Measurements from ENCODE around the gene TSHZ2.

TSHZ2 gene

GRCh38 chr20:53052380-53052779, 80.2 kb downstream of the TSHZ2 start:
- Histone ChIP-seq H3K36me3 (ENCODE audit: control insufficient read depth, insufficient read depth, low read length, severe bottlenecking) (no peaks in the 10 kb centered on the region), H3K27me3 (replicated peaks; ENCODE audit: control insufficient read depth, insufficient read depth, low read length) (no peaks in the 10 kb centered on the region), H3K9ac (ENCODE audit: low read length) (no peak overlapping the region), H3K4me3 (ENCODE audit: low read length) (no peak overlapping the region), H3K9me3 (ENCODE audit: control insufficient read depth, low read length) (peaks cover 2% of the 10 kb centered on the region), H3K4me1 (ENCODE audit: control insufficient read depth, insufficient read depth, low read length) (no peaks in the 10 kb centered on the region)
- no peak for DNase-seq (ENCODE audit: low read depth)

DNA sequence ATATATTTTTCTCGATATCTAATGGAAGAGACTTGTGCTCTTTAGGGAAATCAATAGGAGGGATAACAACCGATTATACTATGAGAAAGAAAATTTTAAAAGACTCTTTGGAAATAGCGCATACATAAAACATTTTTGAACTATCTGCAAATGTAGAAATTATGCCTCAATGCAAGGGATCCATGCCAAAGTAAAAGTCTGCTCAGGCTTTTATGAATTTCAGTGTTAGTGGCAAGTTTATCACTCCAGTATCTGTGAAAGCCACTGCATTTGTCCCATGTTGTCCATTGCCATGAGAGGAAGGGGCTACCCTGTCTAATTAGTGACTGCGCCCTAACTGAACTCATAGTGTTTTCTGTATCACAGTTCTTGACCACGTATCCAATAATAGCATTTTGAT, 81.4 kb downstream of the TSHZ2 start:
- Histone ChIP-seq H3K9me3 (ENCODE audit: control insufficient read depth, low read length) (no peaks in the 10 kb centered on the region), H3K9ac (ENCODE audit: low read length) (no peak overlapping the region), H3K4me3 (ENCODE audit: low read length) (no peak overlapping the region), H3K27me3 (replicated peaks; ENCODE audit: control insufficient read depth, insufficient read depth, low read length) (no peaks in the 10 kb centered on the region), H3K36me3 (ENCODE audit: control insufficient read depth, insufficient read depth, low read length, severe bottlenecking) (no peaks in the 10 kb centered on the region), H3K4me1 (ENCODE audit: control insufficient read depth, insufficient read depth, low read length) (no peaks in the 10 kb centered on the region)
- no peak for DNase-seq (ENCODE audit: low read depth)

DNA sequence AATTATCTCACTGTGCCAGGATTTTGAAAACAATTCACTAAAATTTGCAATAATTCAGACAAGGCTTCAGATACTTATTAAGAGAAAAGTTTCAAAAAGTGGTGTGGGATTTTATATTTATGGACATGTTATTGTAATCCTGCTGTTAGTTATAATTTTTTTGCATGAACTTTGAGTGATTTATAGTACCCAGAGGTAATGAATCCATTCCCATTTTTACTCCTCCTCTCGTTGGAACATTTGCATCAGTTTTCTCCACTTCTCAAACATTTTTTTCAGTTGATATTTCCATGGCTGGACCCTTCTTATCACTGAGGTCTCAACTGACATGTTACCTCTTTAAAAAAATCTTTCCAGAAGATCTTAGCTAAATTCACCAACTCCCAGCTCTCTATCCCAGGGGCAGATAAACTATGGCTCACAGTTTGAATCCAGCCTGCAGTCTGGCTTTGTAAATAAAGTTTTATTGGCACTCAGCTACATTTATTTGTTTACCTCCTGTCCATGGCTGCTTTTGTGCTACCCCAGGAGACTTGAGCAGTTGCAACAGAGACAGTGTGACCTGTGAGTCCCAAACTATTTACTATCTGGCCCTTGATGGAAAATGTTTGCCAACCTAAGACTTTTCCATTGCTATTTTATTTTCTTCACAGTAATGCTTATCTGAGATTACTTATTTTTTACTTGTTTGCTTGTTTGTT, 83.4 kb downstream of the TSHZ2 start:
- no peak for DNase-seq (ENCODE audit: low read depth)
- Histone ChIP-seq H3K4me1 (ENCODE audit: control insufficient read depth, insufficient read depth, low read length) (peaks cover 6% of the 10 kb centered on the region), H3K36me3 (ENCODE audit: control insufficient read depth, insufficient read depth, low read length, severe bottlenecking) (no peaks in the 10 kb centered on the region), H3K9ac (ENCODE audit: low read length) (no peak overlapping the region), H3K4me3 (ENCODE audit: low read length) (no peak overlapping the region), H3K9me3 (ENCODE audit: control insufficient read depth, low read length) (no peaks in the 10 kb centered on the region), H3K27me3 (replicated peaks; ENCODE audit: control insufficient read depth, insufficient read depth, low read length) (no peaks in the 10 kb centered on the region)

GRCh38 chr20:53057579-53057978, 85.4 kb downstream of the TSHZ2 start:
- DNase-seq (ENCODE audit: low read depth), result no peak
- Histone ChIP-seq H3K36me3 (ENCODE audit: control insufficient read depth, insufficient read depth, low read length, severe bottlenecking) (no peaks in the 10 kb centered on the region), H3K27me3 (replicated peaks; ENCODE audit: control insufficient read depth, insufficient read depth, low read length) (no peaks in the 10 kb centered on the region), H3K4me3 (ENCODE audit: low read length) (no peak overlapping the region), H3K9me3 (ENCODE audit: control insufficient read depth, low read length) (no peaks in the 10 kb centered on the region), H3K9ac (ENCODE audit: low read length) (no peak overlapping the region), H3K4me1 (ENCODE audit: control insufficient read depth, insufficient read depth, low read length) (peaks cover 13% of the 10 kb centered on the region)

GRCh38 chr20:53059848-53060247, 87.7 kb downstream of the TSHZ2 start:
- no peaks in the 10 kb centered on the region for H3K27me3 ChIP-seq (replicated peaks; ENCODE audit: control insufficient read depth, insufficient read depth, low read length)
- no peaks in the 10 kb centered on the region for H3K9me3 ChIP-seq (ENCODE audit: control insufficient read depth, low read length)
- H3K9ac ChIP-seq (ENCODE audit: low read length), result no peak overlapping the region
- H3K4me1 ChIP-seq (ENCODE audit: control insufficient read depth, insufficient read depth, low read length), result peaks cover 13% of the 10 kb centered on the region
- H3K36me3 ChIP-seq (ENCODE audit: control insufficient read depth, insufficient read depth, low read length, severe bottlenecking), result no peaks in the 10 kb centered on the region
- DNase-seq (ENCODE audit: low read depth), result no peak
- no peak overlapping the region for H3K4me3 ChIP-seq (ENCODE audit: low read length)

DNA sequence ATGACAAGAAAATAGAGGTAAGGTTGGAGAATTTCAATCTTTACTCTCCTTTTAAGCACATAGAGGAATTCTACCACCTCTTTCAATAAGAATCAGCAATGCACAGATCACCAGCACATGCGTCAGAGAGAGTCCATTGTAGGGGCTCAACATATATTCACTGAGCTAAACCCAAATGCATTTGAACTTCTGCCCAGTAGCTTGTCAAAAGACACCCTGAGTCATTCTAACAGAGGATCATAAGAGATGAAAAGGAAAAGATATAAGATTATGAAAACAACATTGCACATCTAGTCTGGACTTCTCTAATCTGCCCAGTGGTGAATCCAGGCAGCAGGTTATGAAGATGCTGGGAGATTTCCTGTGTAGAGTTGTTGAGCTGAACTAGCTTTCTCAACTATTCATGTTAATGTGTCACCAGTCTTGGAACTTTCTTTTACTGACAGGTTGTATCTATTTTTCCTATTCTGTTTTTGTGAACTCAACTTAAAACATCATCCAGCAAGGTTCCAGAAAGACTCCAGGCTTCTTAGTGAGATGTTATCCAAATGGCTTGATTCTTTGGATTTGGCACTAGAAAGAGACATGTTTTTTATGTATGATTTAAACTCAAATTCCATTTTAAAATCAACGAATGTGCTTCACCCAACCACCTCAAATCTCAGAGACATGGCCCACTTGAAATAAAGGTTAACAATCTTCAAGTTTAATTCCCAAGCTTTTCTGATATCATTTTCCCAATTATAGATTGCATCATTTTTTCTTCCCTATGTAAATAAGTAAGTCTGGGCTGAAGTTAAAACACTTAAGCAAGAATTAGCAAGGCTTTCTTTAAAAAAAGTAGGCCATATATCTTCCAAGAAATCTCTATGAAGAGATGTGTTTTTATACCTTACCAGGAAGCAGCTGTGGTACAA, 89.3 kb downstream of the TSHZ2 start:
- H3K27me3 ChIP-seq (replicated peaks; ENCODE audit: control insufficient read depth, insufficient read depth, low read length), result no peaks in the 10 kb centered on the region
- H3K9ac ChIP-seq (ENCODE audit: low read length), result no peak overlapping the region
- H3K36me3 ChIP-seq (ENCODE audit: control insufficient read depth, insufficient read depth, low read length, severe bottlenecking), result no peaks in the 10 kb centered on the region
- peaks cover 13% of the 10 kb centered on the region for H3K4me1 ChIP-seq (ENCODE audit: control insufficient read depth, insufficient read depth, low read length)
- no peaks in the 10 kb centered on the region for H3K9me3 ChIP-seq (ENCODE audit: control insufficient read depth, low read length)
- no peak for DNase-seq (ENCODE audit: low read depth)
- no peak overlapping the region for H3K4me3 ChIP-seq (ENCODE audit: low read length)

DNA sequence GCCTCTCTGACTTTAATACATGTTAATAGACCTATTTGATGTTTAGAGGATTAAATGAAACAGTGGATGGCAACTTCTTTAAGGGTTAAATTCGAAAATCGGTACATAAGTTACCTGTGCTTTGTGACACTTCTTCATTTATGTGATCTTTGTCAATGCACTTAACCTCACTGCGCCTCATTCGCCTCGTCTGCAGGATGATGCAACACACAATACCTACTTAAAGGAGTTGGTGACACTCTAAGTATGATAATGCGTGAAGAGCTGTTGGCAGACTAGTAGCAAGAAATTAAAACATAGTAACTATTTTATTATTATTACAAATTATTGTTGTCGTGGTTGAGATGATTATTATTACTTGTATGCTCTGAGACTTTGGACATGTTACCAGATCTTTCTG, 92.8 kb downstream of the TSHZ2 start:
- peaks cover 9% of the 10 kb centered on the region for H3K4me1 ChIP-seq (ENCODE audit: control insufficient read depth, insufficient read depth, low read length)
- no peak for DNase-seq (ENCODE audit: low read depth)
- no peak overlapping the region for H3K4me3 ChIP-seq (ENCODE audit: low read length)
- H3K36me3 ChIP-seq (ENCODE audit: control insufficient read depth, insufficient read depth, low read length, severe bottlenecking), result no peaks in the 10 kb centered on the region
- H3K27me3 ChIP-seq (replicated peaks; ENCODE audit: control insufficient read depth, insufficient read depth, low read length), result no peaks in the 10 kb centered on the region
- no peak overlapping the region for H3K9ac ChIP-seq (ENCODE audit: low read length)
- peaks cover 4% of the 10 kb centered on the region for H3K9me3 ChIP-seq (ENCODE audit: control insufficient read depth, low read length)

GRCh38 chr20:53068241-53068640, 96.1 kb downstream of the TSHZ2 start:
- Histone ChIP-seq H3K36me3 (ENCODE audit: control insufficient read depth, insufficient read depth, low read length, severe bottlenecking) (no peaks in the 10 kb centered on the region), H3K4me1 (ENCODE audit: control insufficient read depth, insufficient read depth, low read length) (peaks cover 12% of the 10 kb centered on the region), H3K9me3 (ENCODE audit: control insufficient read depth, low read length) (peaks cover 4% of the 10 kb centered on the region), H3K4me3 (ENCODE audit: low read length) (no peak overlapping the region), H3K9ac (ENCODE audit: low read length) (no peak overlapping the region), H3K27me3 (replicated peaks; ENCODE audit: control insufficient read depth, insufficient read depth, low read length) (no peaks in the 10 kb centered on the region)
- no peak for DNase-seq (ENCODE audit: low read depth)

DNA sequence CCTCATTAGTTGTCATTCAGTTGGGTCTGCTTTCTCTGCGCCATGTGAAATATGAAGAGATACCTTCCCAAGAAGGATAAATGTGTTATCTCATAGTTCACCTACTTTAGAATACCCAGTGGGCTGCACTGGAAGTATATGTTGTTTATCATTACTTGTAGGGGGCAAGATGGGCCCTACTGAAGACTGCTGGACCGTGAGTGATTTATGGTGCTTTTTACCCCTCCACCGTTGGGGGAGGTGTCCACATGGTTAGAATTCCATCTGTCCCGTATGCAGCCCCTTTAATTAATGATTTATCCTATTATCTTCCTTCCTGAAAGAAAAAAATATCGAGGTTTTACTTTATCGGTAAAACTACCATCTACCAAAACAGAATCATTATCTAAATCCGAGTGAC, 97.0 kb downstream of the TSHZ2 start:
- Histone ChIP-seq H3K9ac (ENCODE audit: low read length) (no peak overlapping the region), H3K4me1 (ENCODE audit: control insufficient read depth, insufficient read depth, low read length) (peaks cover 17% of the 10 kb centered on the region), H3K27me3 (replicated peaks; ENCODE audit: control insufficient read depth, insufficient read depth, low read length) (no peaks in the 10 kb centered on the region), H3K36me3 (ENCODE audit: control insufficient read depth, insufficient read depth, low read length, severe bottlenecking) (no peaks in the 10 kb centered on the region), H3K9me3 (ENCODE audit: control insufficient read depth, low read length) (peaks cover 4% of the 10 kb centered on the region), H3K4me3 (ENCODE audit: low read length) (no peak overlapping the region)
- DNase-seq (ENCODE audit: low read depth), result no peak

DNA sequence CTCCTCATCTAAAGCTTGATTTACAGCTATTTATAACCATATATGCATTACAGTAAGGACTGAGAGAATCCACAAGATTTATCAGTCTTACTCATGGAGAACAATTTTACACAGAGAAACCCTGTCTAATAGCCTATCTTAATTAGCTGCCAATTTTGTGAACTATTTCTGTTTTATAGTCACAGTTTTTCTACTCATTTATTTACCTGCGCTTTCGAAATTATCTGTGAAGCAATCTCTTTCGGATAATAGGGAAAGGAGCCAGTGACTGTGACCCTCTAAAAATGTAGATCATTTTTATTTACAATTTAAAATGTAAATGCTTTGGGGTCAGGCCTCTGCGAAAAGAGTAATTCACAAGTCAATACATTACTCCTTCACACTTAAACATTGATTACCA, 98.1 kb downstream of the TSHZ2 start:
- H3K4me1 ChIP-seq (ENCODE audit: control insufficient read depth, insufficient read depth, low read length), result peaks cover 27% of the 10 kb centered on the region
- DNase-seq (ENCODE audit: low read depth), result no peak

DNA sequence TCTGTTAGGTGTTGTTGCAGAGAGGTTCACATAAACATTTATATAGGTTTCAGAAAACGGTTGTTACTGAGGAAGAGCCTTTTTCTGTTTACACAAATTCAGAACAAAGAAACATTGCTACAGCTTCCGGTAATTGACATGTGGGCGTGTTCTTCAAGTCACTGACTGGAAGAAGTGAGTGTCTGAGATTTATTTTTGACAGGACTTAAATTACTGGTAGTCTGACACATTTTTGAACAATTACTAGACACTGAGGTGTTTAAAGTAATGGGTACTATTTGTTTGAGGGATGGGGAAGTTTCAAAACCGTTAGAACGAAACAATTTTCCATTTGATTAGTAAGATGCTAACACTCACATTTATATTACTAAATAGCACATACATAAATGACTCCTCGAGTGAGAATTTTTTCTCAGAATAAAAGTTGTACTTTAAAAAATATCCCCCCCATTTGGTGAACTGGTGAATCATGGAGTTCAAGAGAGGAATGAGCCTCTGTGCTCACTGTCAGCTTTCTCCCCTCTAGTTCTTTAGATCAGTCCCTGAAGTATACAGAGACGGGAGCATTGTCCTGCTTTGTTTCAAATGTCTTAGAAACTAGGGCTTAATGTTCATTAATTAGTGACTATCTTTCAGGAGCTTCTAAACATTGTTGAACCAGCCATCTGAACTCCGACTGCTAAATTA, 98.7 kb downstream of the TSHZ2 start:
- H3K9ac ChIP-seq (ENCODE audit: low read length), result no peak overlapping the region

More for the DNA sequence above, 98.1 kb downstream of the TSHZ2 start:
- Histone ChIP-seq H3K9ac (ENCODE audit: low read length) (no peak overlapping the region), H3K4me3 (ENCODE audit: low read length) (no peak overlapping the region), H3K36me3 (ENCODE audit: control insufficient read depth, insufficient read depth, low read length, severe bottlenecking) (no peaks in the 10 kb centered on the region), H3K9me3 (ENCODE audit: control insufficient read depth, low read length) (peaks cover 4% of the 10 kb centered on the region), H3K27me3 (replicated peaks; ENCODE audit: control insufficient read depth, insufficient read depth, low read length) (no peaks in the 10 kb centered on the region)

More for the DNA sequence above, 98.7 kb downstream of the TSHZ2 start:
- H3K36me3 ChIP-seq (ENCODE audit: control insufficient read depth, insufficient read depth, low read length, severe bottlenecking), result no peaks in the 10 kb centered on the region
- no peak overlapping the region for H3K4me3 ChIP-seq (ENCODE audit: low read length)
- H3K4me1 ChIP-seq (ENCODE audit: control insufficient read depth, insufficient read depth, low read length), result peaks cover 33% of the 10 kb centered on the region
- H3K27me3 ChIP-seq (replicated peaks; ENCODE audit: control insufficient read depth, insufficient read depth, low read length), result no peaks in the 10 kb centered on the region
- peaks cover 4% of the 10 kb centered on the region for H3K9me3 ChIP-seq (ENCODE audit: control insufficient read depth, low read length)
- no peak for DNase-seq (ENCODE audit: low read depth)
